Liver (tissue), 9 donors: ENCODE results near the gene MTCH2. TPM values are rescaled to one million over a fixed set of nuclear protein-coding genes. Genes with fewer than 3 reads are reported as not detected.

Source experiments
- DNase-seq: peaks from one replicate; pipeline ENCODE4 v3.0.0-alpha.2; 2017; ENCODE audit warnings: low spot score
- H3K27ac ChIP-seq, 2 donors: one replicate each; pipeline ENCODE4 v1.7.0; 2013; ENCODE audit warnings: inconsistent platforms in 2 of 2, low read length in 2 of 2, control low read depth in 1 of 2, low read depth in 1 of 2, mild to moderate bottlenecking in 1 of 2
- H3K27me3 ChIP-seq, 4 donors: one replicate each; pipeline versions ENCODE4 v1.6.1 to v1.7.0; 2013; ENCODE audit warnings: low read length in 3 of 4, inconsistent platforms in 1 of 4, mild to moderate bottlenecking in 1 of 4, moderate library complexity in 1 of 4; ENCODE audit not compliant: control insufficient read depth in 4 of 4, insufficient read depth in 4 of 4
- H3K36me3 ChIP-seq, 4 donors: one replicate each; pipeline versions ENCODE4 v1.6.1 to v1.7.0; 2013; ENCODE audit warnings: low read length in 3 of 4, mild to moderate bottlenecking in 3 of 4, low read depth in 1 of 4, moderate library complexity in 1 of 4; ENCODE audit not compliant: control insufficient read depth in 4 of 4, insufficient read depth in 3 of 4
- H3K4me1 ChIP-seq, 4 donors: one replicate each; pipeline versions ENCODE4 v1.6.1 to v1.7.0; 2013; ENCODE audit warnings: low read length in 3 of 4, mild to moderate bottlenecking in 3 of 4, moderate library complexity in 1 of 4; ENCODE audit not compliant: control insufficient read depth in 4 of 4, insufficient read depth in 4 of 4
- H3K4me3 ChIP-seq, 3 donors: one replicate each; pipeline versions ENCODE4 v1.6.1 to v1.7.0; 2013; ENCODE audit warnings: low read length in 3 of 3, control low read depth in 1 of 3, low read depth in 1 of 3, mild to moderate bottlenecking in 1 of 3
- H3K9ac ChIP-seq, 2 donors: one replicate each; pipeline ENCODE4 v1.7.0; 2013; ENCODE audit warnings: low read length in 2 of 2, mild to moderate bottlenecking in 2 of 2, moderate library complexity in 2 of 2, control low read depth in 1 of 2, low read depth in 1 of 2
- H3K9me3 ChIP-seq, 4 donors: one replicate each; pipeline versions ENCODE4 v1.6.1 to v1.7.0; 2013; ENCODE audit warnings: low read length in 3 of 4; ENCODE audit not compliant: control insufficient read depth in 4 of 4
- EGR1 ChIP-seq, 2 donors: IDR thresholded peaks; 2 replicates each; pipeline ENCODE4 v1.6.1; 2016 to 2018; ENCODE audit warnings: antibody characterized with exemption in 2 of 2, low read depth in 2 of 2
- FOXA1 ChIP-seq: IDR thresholded peaks from 2 replicates; pipeline ENCODE4 v1.6.1; 2016; ENCODE audit warnings: antibody characterized with exemption
- FOXA2 ChIP-seq: IDR thresholded peaks from 2 replicates; pipeline ENCODE4 v1.6.1; 2016; ENCODE audit warnings: antibody characterized with exemption
- GABPA ChIP-seq, 2 donors: IDR thresholded peaks in 1 of 2; conservative IDR thresholded peaks in 1 of 2; 2 replicates each; pipeline ENCODE4 v1.6.1; 2016; ENCODE audit warnings: antibody characterized with exemption in 2 of 2, mild to moderate bottlenecking in 1 of 2, moderate library complexity in 1 of 2
- HNF4A ChIP-seq, 2 donors: conservative IDR thresholded peaks; 2 replicates each; pipeline ENCODE4 v1.6.1; 2016; ENCODE audit warnings: antibody characterized with exemption in 2 of 2, mild to moderate bottlenecking in 2 of 2
- HNF4G ChIP-seq: IDR thresholded peaks from 2 replicates; pipeline ENCODE4 v1.6.1; 2016; ENCODE audit warnings: antibody characterized with exemption
- JUND ChIP-seq, 2 donors: IDR thresholded peaks; 2 replicates each; pipeline ENCODE4 v1.6.1; 2016; ENCODE audit warnings: antibody characterized with exemption in 2 of 2
- MAX ChIP-seq: IDR thresholded peaks from 2 replicates; pipeline ENCODE4 v1.6.1; 2016; ENCODE audit warnings: antibody characterized with exemption
- NR2F2 ChIP-seq: IDR thresholded peaks from 2 replicates; pipeline ENCODE4 v1.6.1; 2016; ENCODE audit warnings: antibody characterized with exemption
- RAD21 ChIP-seq, 2 donors: IDR thresholded peaks; 2 replicates each; pipeline ENCODE4 v1.6.1; 2016; ENCODE audit warnings: antibody characterized with exemption in 2 of 2, mild to moderate bottlenecking in 2 of 2
- REST ChIP-seq: IDR thresholded peaks from 2 replicates; pipeline ENCODE4 v1.6.1; 2016; ENCODE audit warnings: antibody characterized with exemption, mild to moderate bottlenecking
- RXRA ChIP-seq, 2 donors: IDR thresholded peaks; 2 replicates each; pipeline ENCODE4 v1.6.1; 2017 to 2018; ENCODE audit warnings: antibody characterized with exemption in 2 of 2, mild to moderate bottlenecking in 1 of 2
- SP1 ChIP-seq: IDR thresholded peaks from 2 replicates; pipeline ENCODE4 v1.6.1; 2018; ENCODE audit warnings: antibody characterized with exemption, mild to moderate bottlenecking
- TAF1 ChIP-seq: conservative IDR thresholded peaks from 2 replicates; pipeline ENCODE4 v1.6.1; 2016; ENCODE audit warnings: antibody characterized with exemption, mild to moderate bottlenecking
- YY1 ChIP-seq: IDR thresholded peaks from 2 replicates; pipeline ENCODE4 v1.6.1; 2016; ENCODE audit warnings: antibody characterized with exemption, mild to moderate bottlenecking
- ZBTB33 ChIP-seq: IDR thresholded peaks from 2 replicates; pipeline ENCODE4 v1.6.1; 2016; ENCODE audit warnings: antibody characterized with exemption
- WGBS: extraction: QIAGEN DNeasy Blood & Tissue Kit; methylation state at CpG from one replicate; pipeline ENCODE4 v1.1.7; 2013; 5-methylcytosine and 5-hydroxymethylcytosine counted together
- polyA plus RNA-seq, 2 donors: library from polyadenylated mRNA; stranded (reverse) in 1 of 2; unstranded in 1 of 2; fragments of 200-250 nt in 1 of 2; fragments of >200 nt in 1 of 2; fragmentation: Nextera tagmentation in 1 of 2; extraction: Ambion mirVana in 1 of 2; gene quantifications; one replicate each; pipeline versions ENCODE4 v1.2.1 to v1.2.3, GENCODE V29; 2013 to 2015
- total RNA-seq, 2 donors: library from RNA; depleted of rRNA; stranded (reverse); fragments of >200 nt; gene quantifications; one replicate each; pipeline ENCODE4 v1.2.3, GENCODE V29; 2014
- TF ChIP-seq, protein P1 (sequence below): fragments of 150-350 bp; IDR thresholded peaks from 2 replicates; pipeline ENCODE4 v1.5.1; 2017; ENCODE audit warnings: improper control_type of control experiment, low read depth, low read length; ENCODE audit not compliant: missing input control
- TF ChIP-seq, protein P2 (sequence below): IDR thresholded peaks from 2 replicates; pipeline ENCODE4 v1.6.1; 2016; ENCODE audit warnings: antibody characterized with exemption
- donor health status: healthy.
- donor health status: healthy.
- donor health status: healthy.
- donor health status: healthy.
- donor health status: healthy.

MTCH2 gene
- total and polyA plus RNA-seq, 4 donors: 62.5 to 304 (median 126) TPM

- Histone ChIP-seq H3K9me3 (no peaks in the 10 kb centered on the region), H3K36me3 (peaks cover 5 to 35% (median 24%) of the 10 kb centered on the region in 4 donors), H3K27ac (peak within 1 kb of the TSS; percentile 81 to 90), H3K4me1 (peaks cover 5 to 34% (median 27%) of the 10 kb centered on the region in 4 donors), H3K27me3 (no peaks in the 10 kb centered on the region), H3K4me3 (peak within 1 kb of the TSS; percentile 78 to 90 (median 89)), H3K9ac (peak within 1 kb of the TSS; percentile 44 to 83)
- under 1% methylated on average over 72 of the region's 72 CpGs for whole genome bisulfite sequencing
- peak; percentile 96 for DNase-seq
- TF ChIP-seq HNF4G (no peak), RAD21 (IDR thresholded peaks at IDR 0.05) (peak; percentile 51 to 55), SP1 (peak; percentile 52), REST (peak; percentile 75), TAF1 (peak; percentile 26), JUND (IDR thresholded peaks at IDR 0.05) (no peak), ZBTB33 (no peak), GABPA (IDR thresholded peaks at IDR 0.05 in 1 of 2, conservative IDR thresholded peaks at IDR 0.05 in 1 of 2) (peak; percentile 100), NR2F2 (peak; percentile 60), EGR1 (IDR thresholded peaks at IDR 0.05; ENCODE audit: low read depth in 2 of 2) (peak; percentile 79 to 87), YY1 (peak; percentile 96), RXRA (IDR thresholded peaks at IDR 0.05) (peak; percentile 25 to 39), FOXA1 (peak; percentile 10), MAX (peak; percentile 88), FOXA2 (no peak), HNF4A (conservative IDR thresholded peaks at IDR 0.05) (peak in 1 of 2 donors; percentile 7)
- TF ChIP-seq, protein P1, sequence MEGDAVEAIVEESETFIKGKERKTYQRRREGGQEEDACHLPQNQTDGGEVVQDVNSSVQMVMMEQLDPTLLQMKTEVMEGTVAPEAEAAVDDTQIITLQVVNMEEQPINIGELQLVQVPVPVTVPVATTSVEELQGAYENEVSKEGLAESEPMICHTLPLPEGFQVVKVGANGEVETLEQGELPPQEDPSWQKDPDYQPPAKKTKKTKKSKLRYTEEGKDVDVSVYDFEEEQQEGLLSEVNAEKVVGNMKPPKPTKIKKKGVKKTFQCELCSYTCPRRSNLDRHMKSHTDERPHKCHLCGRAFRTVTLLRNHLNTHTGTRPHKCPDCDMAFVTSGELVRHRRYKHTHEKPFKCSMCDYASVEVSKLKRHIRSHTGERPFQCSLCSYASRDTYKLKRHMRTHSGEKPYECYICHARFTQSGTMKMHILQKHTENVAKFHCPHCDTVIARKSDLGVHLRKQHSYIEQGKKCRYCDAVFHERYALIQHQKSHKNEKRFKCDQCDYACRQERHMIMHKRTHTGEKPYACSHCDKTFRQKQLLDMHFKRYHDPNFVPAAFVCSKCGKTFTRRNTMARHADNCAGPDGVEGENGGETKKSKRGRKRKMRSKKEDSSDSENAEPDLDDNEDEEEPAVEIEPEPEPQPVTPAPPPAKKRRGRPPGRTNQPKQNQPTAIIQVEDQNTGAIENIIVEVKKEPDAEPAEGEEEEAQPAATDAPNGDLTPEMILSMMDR: no peak
- TF ChIP-seq, protein P2, sequence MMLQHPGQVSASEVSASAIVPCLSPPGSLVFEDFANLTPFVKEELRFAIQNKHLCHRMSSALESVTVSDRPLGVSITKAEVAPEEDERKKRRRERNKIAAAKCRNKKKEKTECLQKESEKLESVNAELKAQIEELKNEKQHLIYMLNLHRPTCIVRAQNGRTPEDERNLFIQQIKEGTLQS: no peak
Observed at GRCh38 chr11:47578524-47579494, 63.5 kb downstream of the MTCH2 start, which contains the start of the genes KBTBD4 and NDUFS3. Gene KBTBD4, minus strand, starts transcription at chr11:47578970. Its CDS starts 19 bp downstream, at chr11:47578951. Gene NDUFS3, plus strand, starts transcription at chr11:47579074. Its CDS starts 18 bp downstream, at chr11:47579092.
